IPS-NIHi7 (cell line): Measurements from ENCODE around the gene DDX25.

Source experiments
- DNase-seq: peaks from one replicate; pipeline ENCODE4 v3.0.0; 2012; ENCODE audit warnings: mixed read lengths; ENCODE audit errors: extremely low spot score

The DDX25 gene

GRCh38 chr11:125950696-125951651 is 46.7 kb downstream of the DDX25 start:
- no peak for DNase-seq

GRCh38 chr11:125951731-125952130 is 47.4 kb downstream of the DDX25 start:
- DNase-seq = no peak

- no peak for DNase-seq
Observed at GRCh38 chr11:125952559-125952958, 48.3 kb downstream of the DDX25 start.

GRCh38 chr11:125952973-125953372 is 48.7 kb downstream of the DDX25 start:
- DNase-seq = no peak

- no peak for DNase-seq
Observed at GRCh38 chr11:125953401-125953935, 49.2 kb downstream of the DDX25 start.

- no peak for DNase-seq
Observed at GRCh38 chr11:125954123-125954944, 50.0 kb downstream of the DDX25 start.

- no peak for DNase-seq
Observed at GRCh38 chr11:125954945-125955640, 50.8 kb downstream of the DDX25 start.

- DNase-seq = no peak
Observed at GRCh38 chr11:125955856-125956255, 51.5 kb downstream of the DDX25 start.

GRCh38 chr11:125956391-125957134 is 52.3 kb downstream of the DDX25 start:
- DNase-seq = no peak

GRCh38 chr11:125957618-125958332 is 53.5 kb downstream of the DDX25 start:
- DNase-seq = no peak

- no peak for DNase-seq
Observed at GRCh38 chr11:125958872-125959400, 54.6 kb downstream of the DDX25 start.

GRCh38 chr11:125959511-125959910 is 55.2 kb downstream of the DDX25 start:
- DNase-seq = no peak

GRCh38 chr11:125959931-125960330 is 55.6 kb downstream of the DDX25 start:
- DNase-seq = no peak

GRCh38 chr11:125960771-125961170 is 56.5 kb downstream of the DDX25 start:
- DNase-seq = no peak

GRCh38 chr11:125967515-125967914 is 63.2 kb downstream of the DDX25 start:
- DNase-seq = no peak

- DNase-seq = no peak
Observed at GRCh38 chr11:125968354-125968753, 64.0 kb downstream of the DDX25 start.

GRCh38 chr11:125971618-125972017 is 67.3 kb downstream of the DDX25 start:
- DNase-seq = no peak

GRCh38 chr11:125974284-125974683 is 70.0 kb downstream of the DDX25 start:
- DNase-seq = no peak

- DNase-seq = no peak
Observed at GRCh38 chr11:125975634-125976033, 71.3 kb downstream of the DDX25 start.

GRCh38 chr11:125976156-125976555 is 71.8 kb downstream of the DDX25 start:
- DNase-seq = no peak
